H1 (cell line): ENCODE data around the gene TUBGCP2. TPM values are rescaled to one million over a fixed set of nuclear protein-coding genes. Genes with fewer than 3 reads are reported as not detected.
A peak's percentile ranks its signal among the peaks of the same experiment; 100 is the strongest.

Experiments
- CTCF ChIA-PET: fragments of 300-600 bp; sonication (Branson Sonifier 250); formaldehyde crosslinking; loops from one replicate; lab custom pipeline; 2021; ENCODE audit not compliant: partially characterized antibody; lab: Charles Lee
- POLR2A ChIA-PET: fragments of 300-600 bp; sonication (Branson Sonifier 250); formaldehyde crosslinking; loops from one replicate; lab custom pipeline; 2021; ENCODE audit warnings: inconsistent platforms; ENCODE audit not compliant: partially characterized antibody; lab: Charles Lee
- DNase-seq, 2 experiments: peaks; one replicate each; pipeline versions ENCODE4 v3.0.0 to v3.0.0-alpha.2; 2010 to 2022; ENCODE audit warnings: low spot score in 2 of 2, low read depth in 1 of 2, mixed read lengths in 1 of 2
- FAIRE-seq: peaks from 2 replicates; lab custom pipeline; 2011; peaks lifted over from hg19 to GRCh38; lab: Jason Lieb, UNC
- H2AFZ ChIP-seq: 2 replicates; pipeline ENCODE4 v1.8.1; 2012; ENCODE audit warnings: low read length, inconsistent platforms
- H2AK5ac ChIP-seq: 2 replicates; pipeline ENCODE4 v1.6.1; 2013; ENCODE audit warnings: low read depth, low read length
- H2BK120ac ChIP-seq: replicated peaks from 2 replicates; pipeline ENCODE3; 2013; ENCODE audit warnings: low read depth, low read length, inconsistent platforms
- H2BK12ac ChIP-seq: 2 replicates; pipeline ENCODE4 v1.6.1; 2013; ENCODE audit warnings: low read depth, low read length
- H2BK15ac ChIP-seq: 2 replicates; pipeline ENCODE4 v1.6.1; 2013; ENCODE audit warnings: low read length
- H2BK20ac ChIP-seq: 2 replicates; pipeline ENCODE4 v1.6.1; 2013; ENCODE audit warnings: low read length
- H2BK5ac ChIP-seq: 2 replicates; pipeline ENCODE4 v1.6.1; 2013; ENCODE audit warnings: low read depth, low read length
- H3K14ac ChIP-seq: 2 replicates; pipeline ENCODE4 v1.6.1; 2013; ENCODE audit warnings: inconsistent platforms; ENCODE audit not compliant: insufficient read length
- H3K18ac ChIP-seq: 2 replicates; pipeline ENCODE4 v1.6.1; 2013; ENCODE audit warnings: low read length; ENCODE audit errors: extremely low read depth
- H3K23ac ChIP-seq: 2 replicates; pipeline ENCODE4 v1.6.1; 2013; ENCODE audit warnings: inconsistent platforms; ENCODE audit not compliant: insufficient read length
- H3K23me2 ChIP-seq: 2 replicates; pipeline ENCODE4 v1.6.1; 2013; ENCODE audit warnings: low read depth, low read length
- H3K27ac ChIP-seq: 2 replicates; pipeline ENCODE4 v1.6.1; 2011; ENCODE audit warnings: low read depth, low read length, inconsistent platforms
- H3K27me3 ChIP-seq, 4 experiments: replicated peaks in 1 of 4; 1 replicate in 1 of 4; 2 replicates in 3 of 4; pipeline versions ENCODE4 v1.6.1 to v1.8.1; 2011 to 2013; ENCODE audit warnings: low read length in 3 of 4, mild to moderate bottlenecking in 3 of 4, inconsistent platforms in 2 of 4, mixed read lengths in 2 of 4, moderate library complexity in 1 of 4; ENCODE audit not compliant: control insufficient read depth in 3 of 4, insufficient read depth in 3 of 4; ENCODE audit errors: extremely low read depth in 1 of 4
- H3K36me3 ChIP-seq, 4 experiments: 2 replicates each; pipeline versions ENCODE4 v1.6.1 to v1.8.1; 2011 to 2013; ENCODE audit warnings: mild to moderate bottlenecking in 4 of 4, low read length in 3 of 4, moderate library complexity in 2 of 4, control low read depth in 1 of 4, inconsistent platforms in 1 of 4; ENCODE audit not compliant: insufficient read depth in 4 of 4, control insufficient read depth in 2 of 4
- H3K4ac ChIP-seq: replicated peaks from 2 replicates; pipeline ENCODE3; 2013; ENCODE audit warnings: low read length, low read depth, mixed read lengths, inconsistent platforms; ENCODE audit not compliant: insufficient read length
- H3K4me1 ChIP-seq, 4 experiments: replicated peaks in 1 of 4; 1 replicate in 1 of 4; 2 replicates in 3 of 4; pipeline versions ENCODE4 v1.6.1 to v1.8.1; 2011 to 2013; ENCODE audit warnings: low read length in 3 of 4, inconsistent platforms in 2 of 4, mixed read lengths in 1 of 4; ENCODE audit not compliant: insufficient read depth in 4 of 4, control insufficient read depth in 3 of 4
- H3K4me2 ChIP-seq, 2 experiments: 2 replicates each; pipeline versions ENCODE4 v1.6.1 to v1.8.1; 2011 to 2013; ENCODE audit warnings: low read depth in 2 of 2, low read length in 2 of 2, control low read depth in 1 of 2, inconsistent platforms in 1 of 2, mild to moderate bottlenecking in 1 of 2; ENCODE audit not compliant: insufficient read depth in 1 of 2
- H3K4me3 ChIP-seq, 4 experiments: fragments of 200-600, 300-600 bp in 1 of 4; sonication (generic), shearing (Covaris generic), sonication (Bioruptor Twin) in 1 of 4; 2 replicates each; pipeline versions ENCODE4 v1.5.1 to v1.8.1; 2011 to 2016; ENCODE audit warnings: low read length in 4 of 4, low read depth in 3 of 4, control low read depth in 2 of 4, inconsistent platforms in 2 of 4, mild to moderate bottlenecking in 2 of 4, mixed read lengths in 1 of 4, moderate library complexity in 1 of 4; ENCODE audit not compliant: insufficient read depth in 2 of 4; ENCODE audit errors: extremely low read depth in 1 of 4
- H3K56ac ChIP-seq: replicated peaks from 2 replicates; pipeline ENCODE3; 2013; ENCODE audit warnings: low read depth, mild to moderate bottlenecking, mixed read lengths, low read length, inconsistent platforms; ENCODE audit not compliant: insufficient read length
- H3K79me1 ChIP-seq: 2 replicates; pipeline ENCODE4 v1.6.1; 2013; ENCODE audit warnings: low read depth, low read length, control low read depth
- H3K79me2 ChIP-seq, 2 experiments: 2 replicates each; pipeline versions ENCODE4 v1.6.1 to v1.8.1; 2012 to 2013; ENCODE audit warnings: low read length in 2 of 2, mild to moderate bottlenecking in 2 of 2, inconsistent platforms in 1 of 2; ENCODE audit not compliant: insufficient read depth in 2 of 2, control insufficient read depth in 1 of 2
- H3K9ac ChIP-seq, 4 experiments: replicated peaks in 1 of 4; 1 replicate in 1 of 4; 2 replicates in 3 of 4; pipeline versions ENCODE4 v1.6.1 to v1.8.1; 2011 to 2013; ENCODE audit warnings: low read depth in 3 of 4, low read length in 3 of 4, control low read depth in 2 of 4, mild to moderate bottlenecking in 2 of 4, moderate library complexity in 2 of 4, inconsistent platforms in 1 of 4; ENCODE audit errors: extremely low read depth in 1 of 4
- H3K9me3 ChIP-seq, 2 experiments: 2 replicates each; pipeline versions ENCODE4 v1.6.1 to v1.8.1; 2012 to 2013; ENCODE audit warnings: mild to moderate bottlenecking in 2 of 2, moderate library complexity in 2 of 2, control low read depth in 1 of 2, inconsistent platforms in 1 of 2, low read depth in 1 of 2, low read length in 1 of 2, mixed read lengths in 1 of 2; ENCODE audit not compliant: insufficient read depth in 2 of 2
- H4K20me1 ChIP-seq, 2 experiments: replicated peaks in 1 of 2; 2 replicates each; pipeline versions ENCODE3 to v1.8.1; 2011 to 2013; ENCODE audit warnings: inconsistent platforms in 2 of 2, low read length in 2 of 2, mild to moderate bottlenecking in 1 of 2; ENCODE audit not compliant: insufficient read depth in 2 of 2, control insufficient read depth in 1 of 2
- H4K5ac ChIP-seq: 2 replicates; pipeline ENCODE4 v1.6.1; 2013; ENCODE audit warnings: low read length, low read depth, mixed read lengths, inconsistent platforms; ENCODE audit not compliant: insufficient read length
- H4K8ac ChIP-seq: 2 replicates; pipeline ENCODE4 v1.8.0; 2013; ENCODE audit warnings: mild to moderate bottlenecking, moderate library complexity, low read length, inconsistent platforms; ENCODE audit not compliant: insufficient read depth; ENCODE audit errors: extremely low read depth
- H4K91ac ChIP-seq: replicated peaks from 2 replicates; pipeline ENCODE3; 2013; ENCODE audit warnings: low read length, mixed read lengths, inconsistent platforms; ENCODE audit not compliant: insufficient read length
- BACH1 ChIP-seq: IDR thresholded peaks from 2 replicates; pipeline ENCODE4 v1.6.1; 2012; ENCODE audit warnings: low read length, improper control_type of control experiment
- BCL11A ChIP-seq, 2 experiments: IDR thresholded peaks; one replicate each; pipeline ENCODE4 v1.6.1; 2011; ENCODE audit warnings: low read depth in 2 of 2, low read length in 2 of 2, mild to moderate bottlenecking in 2 of 2
- CREB1 ChIP-seq: IDR thresholded peaks from 2 replicates; pipeline ENCODE4 v1.6.1; 2012; ENCODE audit warnings: inconsistent platforms
- CTBP2 ChIP-seq: IDR thresholded peaks from 2 replicates; pipeline ENCODE4 v1.7.0; 2011; ENCODE audit warnings: borderline replicate concordance, mild to moderate bottlenecking, moderate library complexity, mixed read lengths, low read length; ENCODE audit not compliant: insufficient read depth, insufficient read length
- EGR1 ChIP-seq: IDR thresholded peaks from 2 replicates; pipeline ENCODE4 v1.6.1; 2011; ENCODE audit warnings: low read depth, low read length, borderline replicate concordance
- JUN ChIP-seq: IDR thresholded peaks from 2 replicates; pipeline ENCODE4 v1.6.1; 2011; ENCODE audit warnings: low read depth, mild to moderate bottlenecking, improper control_type of control experiment, low read length
- JUND ChIP-seq: IDR thresholded peaks from 2 replicates; pipeline ENCODE4 v1.6.1; 2011; ENCODE audit warnings: mild to moderate bottlenecking, improper control_type of control experiment, low read length
- KDM5A ChIP-seq: fragments of 200-600 bp; IDR thresholded peaks from 2 replicates; pipeline ENCODE4 v1.7.1; 2012; ENCODE audit warnings: mild to moderate bottlenecking, low read length, inconsistent platforms, mixed read lengths
- POLR2A ChIP-seq, 2 experiments: IDR thresholded peaks; 1 replicate in 1 of 2; 2 replicates in 1 of 2; pipeline ENCODE4 v1.6.1; 2011; ENCODE audit warnings: low read depth in 2 of 2, low read length in 2 of 2, mild to moderate bottlenecking in 2 of 2; ENCODE audit errors: control extremely low read depth in 1 of 2
- TEAD4 ChIP-seq: IDR thresholded peaks from 2 replicates; pipeline ENCODE4 v1.6.1; 2012; ENCODE audit warnings: low read depth, low read length, inconsistent platforms, mixed read lengths
- WGBS, 2 experiments: shearing (Covaris generic) in 1 of 2; methylation state at CpG; one replicate each; pipeline versions ENCODE4 v1.1.6 to v1.1.7; 2013 to 2015; ENCODE audit warnings: low lambda C conversion rate in 2 of 2, mixed read lengths in 2 of 2, inconsistent platforms in 1 of 2, low coverage in 1 of 2, missing lambda C conversion rate in 1 of 2; ENCODE audit not compliant: insufficient replicate concordance in 2 of 2, insufficient coverage in 1 of 2, insufficient read length in 1 of 2; ENCODE audit errors: extremely low coverage in 1 of 2, missing lambda C conversion rate in 1 of 2; 5-methylcytosine and 5-hydroxymethylcytosine counted together
- polyA plus RNA-seq, 7 experiments: library from polyadenylated mRNA; depleted of rRNA in 3 of 7; stranded (reverse) in 5 of 7; unstranded in 2 of 7; fragments of >200 nt in 5 of 7; fragments of 200-250 nt in 2 of 7; gene quantifications; 1 replicate in 5 of 7; 2 replicates in 1 of 7; 4 replicates in 1 of 7; pipeline versions ENCODE4 v1.2.1 to v1.2.3, GENCODE V29; 2011 to 2013; ENCODE audit warnings: missing spikeins in 2 of 7, mixed read lengths in 2 of 7
- total RNA-seq: library from RNA; stranded (reverse); fragmentation: NEBNext Ultra II Directional; extraction: Animal tissue kit (Norgen Biotek cat#: 25700); gene quantifications from 2 replicates; pipeline ENCODE4 v1.2.1, GENCODE V29; 2021
- TF ChIP-seq, protein P1 (sequence below): IDR thresholded peaks from 2 replicates; pipeline ENCODE4 v1.6.1; 2012; ENCODE audit warnings: inconsistent platforms
- TF ChIP-seq, protein P2 (sequence below): IDR thresholded peaks from 2 replicates; pipeline ENCODE4 v1.6.1; 2012; ENCODE audit warnings: inconsistent platforms

Gene TUBGCP2
- total and polyA plus RNA-seq, 2 of the 8 experiments (the other 6 are each of a cell fraction or from before 2014, with no cell fraction given), result 34.9 to 51.9 TPM

DNA sequence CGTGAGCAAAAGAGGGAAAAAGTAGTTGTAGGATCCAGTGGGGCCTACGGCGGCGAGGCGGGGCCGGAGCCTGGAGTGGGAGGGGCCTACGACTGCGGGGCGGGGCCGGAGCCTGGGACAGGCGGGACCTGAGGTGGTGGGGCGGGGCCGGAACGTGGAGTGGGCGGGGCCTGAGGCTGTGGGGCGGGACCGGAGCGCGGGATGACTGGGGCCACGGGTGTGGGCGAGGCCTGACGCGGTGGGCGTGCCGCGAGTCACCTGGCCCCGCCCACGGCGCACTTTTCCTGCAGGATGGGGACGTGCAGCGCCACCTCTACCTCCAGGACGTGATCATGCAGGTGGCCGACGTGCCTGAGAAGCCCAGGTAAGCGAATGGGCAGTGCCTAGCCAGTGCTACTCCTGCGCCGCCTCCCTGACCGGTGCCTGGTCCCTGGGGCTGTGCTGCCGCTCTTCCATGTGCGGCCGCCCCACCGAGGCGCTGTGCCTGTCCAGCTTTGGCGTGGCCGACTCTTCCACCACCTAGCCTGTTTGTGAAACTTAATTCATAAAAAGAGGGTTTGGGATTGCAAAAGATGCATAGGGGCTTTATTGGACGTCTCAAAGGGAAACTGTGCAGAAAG, 538 bp upstream of the TUBGCP2 start:
- peaks cover 5 to 12% of the 10 kb centered on the region in 2 experiments for H4K20me1 ChIP-seq
- H2AFZ ChIP-seq, result no peak overlapping the region
- H3K4me1 ChIP-seq, result peaks cover 0 to 6% (median 4%) of the 10 kb centered on the region in 4 experiments; a peak in 4 of 7 replicates
- POLR2A ChIA-PET, result no interaction called here
- peak overlapping the region; percentile 93 for H4K5ac ChIP-seq
- H3K79me2 ChIP-seq, result peaks cover 3 to 29% of the 10 kb centered on the region in 2 experiments; a peak in 3 of 4 replicates
- peak overlapping the region; percentile 75 to 97 (median 76) for H3K9ac ChIP-seq
- no peak overlapping the region for H4K91ac ChIP-seq
- CTCF ChIA-PET, result interaction anchor here (1.1 kb wide), 1 partner anchor 9 kb away, joined by 4 read pairs; no protein-coding TSS in a partner anchor
- no peak overlapping the region for H2BK120ac ChIP-seq
- WGBS, 2 experiments, result 28% methylated on average over 36 of the region's 46 CpGs; no CpG with 5 or more reads in 1 of the 2 experiments
- no peaks in the 10 kb centered on the region for H3K9me3 ChIP-seq
- no peaks in the 10 kb centered on the region for H3K27me3 ChIP-seq
- H3K56ac ChIP-seq, result peak overlapping the region; percentile 84
- no peak overlapping the region for H2BK20ac ChIP-seq
- H2BK12ac ChIP-seq, result no peak overlapping the region; the same call in 1 of the 2 replicates
- peak overlapping the region; percentile 84 for H2BK5ac ChIP-seq
- FAIRE-seq (no peak), DNase-seq (peak; percentile 77 to 99)
- H4K8ac ChIP-seq, result peak overlapping the region; percentile 89
- no peak overlapping the region for H2AK5ac ChIP-seq
- peaks cover 9% of the 10 kb centered on the region; the same call in 1 of the 2 replicates for H3K23me2 ChIP-seq
- H3K4ac ChIP-seq, result no peak overlapping the region
- H3K23ac ChIP-seq, result no peak overlapping the region
- H3K4me2 ChIP-seq, result peak overlapping the region; percentile 85 to 88
- no peak overlapping the region for H3K14ac ChIP-seq
- no peak overlapping the region for H2BK15ac ChIP-seq
- peak overlapping the region; percentile 88; the same call in 1 of the 2 replicates for H3K27ac ChIP-seq
- peaks cover 21% of the 10 kb centered on the region for H3K79me1 ChIP-seq
- H3K18ac ChIP-seq, result peak overlapping the region; percentile 85
- H3K36me3 ChIP-seq, result peaks cover 4 to 22% (median 6%) of the 10 kb centered on the region in 4 experiments; a peak in 7 of 8 replicates
- peak overlapping the region; percentile 71 to 85 (median 82) for H3K4me3 ChIP-seq
- TF ChIP-seq CTBP2 (no peak), EGR1 (no peak), BCL11A (IDR thresholded peaks at IDR 0.05; ENCODE audit: low read depth in 2 of 2, low read length in 2 of 2) (no peak), CREB1 (peak; percentile 68; the same call in 1 of the 2 replicates), JUN (no peak), JUND (no peak), KDM5A (no peak), TEAD4 (no peak), BACH1 (peak; percentile 49; the same call in 1 of the 2 replicates), POLR2A (IDR thresholded peaks at IDR 0.05; ENCODE audit: control extremely low read depth in 1 of 2, low read depth in 2 of 2, low read length in 2 of 2) (peak in 1 of 2 experiments; percentile 1; a peak in 1 of 3 replicates)
- TF ChIP-seq, protein P1, sequence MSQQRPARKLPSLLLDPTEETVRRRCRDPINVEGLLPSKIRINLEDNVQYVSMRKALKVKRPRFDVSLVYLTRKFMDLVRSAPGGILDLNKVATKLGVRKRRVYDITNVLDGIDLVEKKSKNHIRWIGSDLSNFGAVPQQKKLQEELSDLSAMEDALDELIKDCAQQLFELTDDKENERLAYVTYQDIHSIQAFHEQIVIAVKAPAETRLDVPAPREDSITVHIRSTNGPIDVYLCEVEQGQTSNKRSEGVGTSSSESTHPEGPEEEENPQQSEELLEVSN, result 0 out of 2 replicates have a peak, but pooled peaks have one; percentile 30
- TF ChIP-seq, protein P2, sequence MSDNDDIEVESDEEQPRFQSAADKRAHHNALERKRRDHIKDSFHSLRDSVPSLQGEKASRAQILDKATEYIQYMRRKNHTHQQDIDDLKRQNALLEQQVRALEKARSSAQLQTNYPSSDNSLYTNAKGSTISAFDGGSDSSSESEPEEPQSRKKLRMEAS, result no peak; the same call in none of the 2 replicates
